CD14-positive monocyte (primary cell): Measurements from ENCODE around the gene RSPH1. TPM values are rescaled to one million over a fixed set of nuclear protein-coding genes. Genes with fewer than 3 reads are reported as not detected.

ENCODE experiments used
- DNase-seq, 3 donors: peaks; one replicate each; pipeline ENCODE4 v3.0.0-alpha.2; 2011 to 2022
- H2AFZ ChIP-seq: 2 replicates; pipeline ENCODE4 v1.6.0; 2012; ENCODE audit warnings: mild to moderate bottlenecking, low read depth, low read length, inconsistent platforms; ENCODE audit not compliant: insufficient read depth, poor library complexity, severe bottlenecking
- H3K27ac ChIP-seq, 2 donors: 1 replicate in 1 of 2; 2 replicates in 1 of 2; pipeline ENCODE4 v1.5.1; 2012 to 2013; ENCODE audit warnings: low read length in 2 of 2, control low read depth in 1 of 2, inconsistent platforms in 1 of 2, low read depth in 1 of 2, mild to moderate bottlenecking in 1 of 2
- H3K27me3 ChIP-seq, 2 donors: one replicate each; pipeline versions ENCODE4 v1.6.0 to v1.6.1; 2011 to 2013; ENCODE audit warnings: low read length in 2 of 2; ENCODE audit not compliant: control insufficient read depth in 2 of 2, insufficient read depth in 2 of 2
- H3K36me3 ChIP-seq, 2 donors: replicated peaks in 1 of 2; 1 replicate in 1 of 2; 2 replicates in 1 of 2; pipeline versions ENCODE4 v1.5.1 to v1.6.1; 2012 to 2013; ENCODE audit warnings: low read length in 2 of 2, control low read depth in 1 of 2, inconsistent platforms in 1 of 2, mild to moderate bottlenecking in 1 of 2; ENCODE audit not compliant: insufficient read depth in 2 of 2, control insufficient read depth in 1 of 2
- H3K4me1 ChIP-seq, 2 donors: 1 replicate in 1 of 2; 2 replicates in 1 of 2; pipeline versions ENCODE4 v1.5.1 to v1.6.1; 2012 to 2013; ENCODE audit warnings: low read length in 2 of 2, control low read depth in 1 of 2, inconsistent platforms in 1 of 2, mild to moderate bottlenecking in 1 of 2, moderate library complexity in 1 of 2; ENCODE audit not compliant: insufficient read depth in 2 of 2, control insufficient read depth in 1 of 2
- H3K4me2 ChIP-seq: replicated peaks from 2 replicates; pipeline ENCODE3; 2012; ENCODE audit warnings: low read length, moderate library complexity, mild to moderate bottlenecking; ENCODE audit not compliant: poor library complexity, severe bottlenecking; ENCODE audit errors: extremely low read depth
- H3K4me3 ChIP-seq, 3 experiments: fragments of 200-600 bp in 1 of 3; sonication (generic) in 1 of 3; replicated peaks in 1 of 3; 1 replicate in 2 of 3; 2 replicates in 1 of 3; pipeline ENCODE4 v1.5.1; 2011 to 2013; ENCODE audit warnings: low read length in 3 of 3, mild to moderate bottlenecking in 3 of 3, control low read depth in 2 of 3, low read depth in 2 of 3, inconsistent platforms in 1 of 3, moderate library complexity in 1 of 3
- H3K79me2 ChIP-seq: 2 replicates; pipeline ENCODE4 v1.6.0; 2012; ENCODE audit warnings: mild to moderate bottlenecking, control low read depth, inconsistent platforms, low read length, moderate library complexity; ENCODE audit not compliant: insufficient read depth
- H3K9ac ChIP-seq: 2 replicates; pipeline ENCODE4 v1.6.0; 2017; ENCODE audit warnings: low read length, mild to moderate bottlenecking; ENCODE audit not compliant: insufficient read depth, poor library complexity, severe bottlenecking
- H3K9me3 ChIP-seq, 2 donors: replicated peaks in 1 of 2; 1 replicate in 1 of 2; 2 replicates in 1 of 2; pipeline versions ENCODE4 v1.5.1 to v1.6.1; 2012 to 2013; ENCODE audit warnings: low read length in 2 of 2, control low read depth in 1 of 2; ENCODE audit not compliant: control insufficient read depth in 1 of 2, insufficient read depth in 1 of 2
- H4K20me1 ChIP-seq: 2 replicates; pipeline ENCODE4 v1.6.0; 2012; ENCODE audit warnings: mild to moderate bottlenecking, low read length, control low read depth, moderate library complexity; ENCODE audit not compliant: insufficient read depth
- H3K27ac Mint-ChIP-seq, 7 donors: one replicate each; pipeline ENCODE4 v1.8.0; 2020; ENCODE audit warnings: mild to moderate bottlenecking in 7 of 7, mixed read lengths in 7 of 7, moderate library complexity in 6 of 7, inconsistent platforms in 2 of 7
- H3K27me3 Mint-ChIP-seq, 3 donors: one replicate each; pipeline ENCODE4 v1.8.0; 2021 to 2022; ENCODE audit warnings: low read depth in 3 of 3, mild to moderate bottlenecking in 3 of 3, mixed read lengths in 3 of 3, moderate library complexity in 3 of 3, inconsistent platforms in 1 of 3
- H3K36me3 Mint-ChIP-seq, 2 donors: one replicate each; pipeline ENCODE4 v1.8.0; 2020; ENCODE audit warnings: mixed read lengths in 2 of 2, inconsistent platforms in 1 of 2, mild to moderate bottlenecking in 1 of 2
- H3K4me1 Mint-ChIP-seq: one replicate; pipeline ENCODE4 v1.8.0; 2020; ENCODE audit warnings: mild to moderate bottlenecking, mixed read lengths
- H3K4me3 Mint-ChIP-seq, 2 donors: one replicate each; pipeline ENCODE4 v1.8.0; 2020; ENCODE audit warnings: mild to moderate bottlenecking in 2 of 2, mixed read lengths in 2 of 2, moderate library complexity in 1 of 2
- H3K9me3 Mint-ChIP-seq, 7 donors: one replicate each; pipeline ENCODE4 v1.8.0; 2020 to 2022; ENCODE audit warnings: mixed read lengths in 7 of 7, mild to moderate bottlenecking in 6 of 7, moderate library complexity in 6 of 7, inconsistent platforms in 2 of 7
- CTCF ChIP-seq: fragments of 200-600 bp; IDR thresholded peaks from one replicate; pipeline ENCODE4 v1.8.0; 2022; ENCODE audit warnings: antibody characterized with exemption, mild to moderate bottlenecking
- WGBS: methylation state at CpG from one replicate; pipeline ENCODE4 v1.1.5; 2013; ENCODE audit warnings: missing lambda C conversion rate; ENCODE audit not compliant: insufficient coverage; 5-methylcytosine and 5-hydroxymethylcytosine counted together
- intact Hi-C, 2 donors: fragments of 100-400 bp; cut with micrococcal nuclease; formaldehyde crosslinking; loops; one replicate each; pipeline versions ENCODE4 v1.15.0 to v1.15.1; 2023
- polyA plus RNA-seq, 3 donors: library from polyadenylated mRNA; depleted of rRNA in 1 of 3; unstranded in 2 of 3; stranded (reverse) in 1 of 3; fragments of 300-500 nt in 2 of 3; fragments of >200 nt in 1 of 3; fragmentation: Illumina TruSeq in 2 of 3; gene quantifications; 1 replicate in 2 of 3; 2 replicates in 1 of 3; pipeline ENCODE4 v1.2.3, GENCODE V29; 2012 to 2021

The RSPH1 gene
- polyA plus RNA-seq, 3 donors: 0.03 TPM; not detected in 2

DNA sequence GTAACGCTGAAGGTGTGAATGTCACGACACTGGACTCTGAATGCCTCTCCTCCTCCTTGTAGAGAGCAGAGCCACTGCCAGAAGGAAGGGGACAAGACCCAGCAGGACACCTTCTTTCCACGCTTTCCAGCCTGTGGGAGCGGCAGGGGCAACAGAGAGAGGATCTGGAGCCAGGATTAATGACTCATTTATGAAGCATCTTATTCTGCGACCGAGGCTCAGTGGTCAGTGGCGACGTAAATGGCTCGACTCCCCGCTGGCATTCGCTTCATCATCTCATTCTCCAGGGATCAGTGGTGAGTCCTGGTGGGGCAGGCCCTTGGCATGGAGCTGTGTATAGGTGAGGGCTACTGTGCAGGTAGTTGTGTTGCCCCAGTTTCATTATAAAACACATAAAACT lies 22.2 kb upstream of the RSPH1 start:
- Histone ChIP-seq H2AFZ (no peak overlapping the region), H3K36me3 (peaks cover 25 to 66% of the 10 kb centered on the region in 2 donors), H3K4me2 (no peak overlapping the region), H4K20me1 (peaks cover 14% of the 10 kb centered on the region), H3K4me1 (peaks cover 11 to 21% of the 10 kb centered on the region in 2 donors), H3K4me3 (no peak overlapping the region), H3K27ac (no peak overlapping the region), H3K9me3 (no peaks in the 10 kb centered on the region), H3K9ac (no peak overlapping the region), H3K27me3 (no peaks in the 10 kb centered on the region), H3K79me2 (peaks cover 36% of the 10 kb centered on the region)
- Mint-ChIP-seq H3K36me3 (peaks cover 61 to 68% of the 10 kb centered on the region in 2 donors), H3K4me1 (peaks cover 17% of the 10 kb centered on the region), H3K9me3 (no peaks in the 10 kb centered on the region), H3K4me3 (no peak overlapping the region), H3K27ac (no peak overlapping the region), H3K27me3 (peaks cover 0 to 3% (median 0%) of the 10 kb centered on the region in 3 donors)
- intact Hi-C loops: no loop called here
- TF ChIP-seq CTCF: no peak
- no peak for DNase-seq
- 95% methylated on average over 7 of the region's 11 CpGs for WGBS

DNA sequence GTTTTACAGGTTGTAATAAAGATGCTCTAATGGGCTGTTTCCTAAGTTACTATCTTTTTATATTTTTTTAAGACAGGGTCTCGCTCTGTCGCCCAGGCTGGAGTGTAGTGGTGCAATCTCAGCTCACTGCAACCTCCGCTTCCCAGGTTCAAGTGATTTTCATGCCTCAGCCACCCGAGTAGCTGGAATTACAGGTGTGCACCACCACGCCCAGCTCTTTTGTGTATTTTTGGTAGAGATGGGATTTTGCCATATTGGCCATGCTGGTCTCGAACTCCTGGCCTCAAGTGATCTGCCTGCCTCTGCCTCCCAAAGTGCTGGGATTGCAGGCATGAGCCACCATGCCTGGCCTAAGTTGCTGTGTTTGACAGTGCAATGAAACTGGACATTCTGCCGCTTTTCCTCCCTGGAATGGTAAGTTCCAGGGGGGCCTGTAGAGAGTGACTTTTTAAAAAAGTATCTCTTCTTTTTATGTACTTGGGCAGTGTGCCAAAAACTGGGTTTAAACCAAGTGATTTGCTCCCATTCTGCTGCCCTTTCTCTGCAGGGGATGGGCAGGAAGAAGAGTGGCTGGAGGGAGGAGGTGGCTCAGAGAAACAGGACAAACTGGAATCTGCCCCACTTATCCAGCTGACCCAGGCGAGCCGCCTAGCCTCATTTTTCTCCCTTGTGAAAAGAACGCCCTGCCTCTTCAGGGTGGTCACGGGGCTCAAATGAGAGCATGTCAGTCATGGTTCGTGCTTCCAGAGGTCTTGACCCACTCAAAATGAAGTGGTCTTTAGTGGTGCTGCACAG lies 19.9 kb upstream of the RSPH1 start:
- peaks cover 21% of the 10 kb centered on the region for H3K4me1 Mint-ChIP-seq
- H3K27ac ChIP-seq: no peak overlapping the region
- H3K4me1 ChIP-seq: peaks cover 15 to 25% of the 10 kb centered on the region in 2 donors
- H3K36me3 Mint-ChIP-seq: peaks cover 40 to 45% of the 10 kb centered on the region in 2 donors
- H3K4me2 ChIP-seq: peak overlapping the region; percentile 85
- peaks cover 0 to 3% (median 0%) of the 10 kb centered on the region in 3 donors for H3K27me3 Mint-ChIP-seq
- DNase-seq: no peak
- H4K20me1 ChIP-seq: peaks cover 14% of the 10 kb centered on the region
- no peaks in the 10 kb centered on the region for H3K9me3 ChIP-seq
- WGBS: 97% methylated on average over 4 of the region's 12 CpGs
- no peak overlapping the region for H2AFZ ChIP-seq
- peaks cover 36% of the 10 kb centered on the region for H3K79me2 ChIP-seq
- no peak overlapping the region for H3K27ac Mint-ChIP-seq
- no peak overlapping the region for H3K4me3 Mint-ChIP-seq
- no peak for TF ChIP-seq CTCF
- no peaks in the 10 kb centered on the region for H3K27me3 ChIP-seq
- intact Hi-C loops: no loop called here
- H3K9me3 Mint-ChIP-seq: no peaks in the 10 kb centered on the region
- H3K36me3 ChIP-seq: peaks cover 15 to 43% of the 10 kb centered on the region in 2 donors
- H3K4me3 ChIP-seq: peak overlapping the region in 1 of 3 experiments; percentile 90
- no peak overlapping the region for H3K9ac ChIP-seq
